ENCODE data around the gene HS6ST2. TPM values are rescaled to one million over a fixed set of nuclear protein-coding genes. Genes with fewer than 3 reads are reported as not detected.

HS6ST2 gene
- total RNA-seq, 1 donor from 2014 or later = 1.2 TPM

DNA sequence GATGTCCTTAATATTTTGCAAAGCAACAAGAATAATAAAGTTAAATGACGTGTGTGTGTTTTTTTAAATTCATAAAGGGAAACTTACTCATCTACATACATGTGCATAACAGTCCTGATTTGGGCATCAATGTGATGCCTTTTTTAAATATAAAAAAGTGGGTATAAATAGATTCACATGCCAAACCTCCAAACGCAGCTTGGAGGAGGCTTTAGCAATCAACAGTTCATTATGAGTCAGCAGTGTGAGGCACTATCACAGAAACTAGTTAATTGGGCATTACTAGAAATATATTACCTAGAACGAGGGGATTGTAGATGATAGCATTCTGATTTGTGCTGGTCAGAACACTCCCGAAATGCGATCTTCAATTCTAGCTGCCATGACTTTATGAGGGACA, 115.1 kb downstream of the HS6ST2 start:
- no peak for DNase-seq (ENCODE audit: low spot score)

DNA sequence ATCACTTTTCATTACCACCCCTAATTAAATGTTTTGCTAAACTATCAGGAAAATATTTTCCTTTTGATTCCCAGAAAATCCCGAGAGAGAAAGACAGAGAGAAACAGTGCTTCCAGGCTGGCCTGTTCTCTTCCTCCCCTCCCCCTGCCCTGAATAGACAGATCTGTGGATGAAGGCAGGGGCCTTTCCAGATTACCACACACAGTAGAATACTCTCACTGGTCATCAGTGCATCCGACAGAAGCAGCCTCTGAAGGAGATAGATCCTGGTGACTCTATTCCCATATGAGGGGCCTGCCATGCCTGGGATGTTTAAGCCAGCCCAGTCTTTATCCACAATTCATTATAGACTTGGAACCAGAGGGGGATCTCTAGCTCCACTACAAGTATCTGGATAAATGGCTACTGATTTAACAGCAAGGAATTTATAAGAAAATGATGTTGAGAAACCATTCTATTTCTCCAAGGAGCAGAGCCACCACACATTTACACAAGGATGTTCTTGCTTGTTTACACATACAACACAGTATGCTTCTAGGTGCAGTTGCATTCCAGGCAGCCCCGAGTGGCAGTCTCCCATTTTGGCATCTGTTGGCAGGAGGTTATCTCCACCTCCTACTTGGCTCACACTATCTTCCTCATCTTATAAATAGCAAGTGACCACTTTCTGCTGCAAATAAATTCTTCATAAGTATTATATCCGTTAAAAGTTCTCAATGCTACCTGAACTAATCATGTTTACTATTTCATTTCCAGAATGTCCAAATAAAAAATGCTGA, 115.8 kb downstream of the HS6ST2 start:
- DNase-seq (ENCODE audit: low spot score) = no peak

GRCh38 chrX:132837967-132838366, 120.5 kb downstream of the HS6ST2 start:
- no peak for DNase-seq (ENCODE audit: low spot score)

DNA sequence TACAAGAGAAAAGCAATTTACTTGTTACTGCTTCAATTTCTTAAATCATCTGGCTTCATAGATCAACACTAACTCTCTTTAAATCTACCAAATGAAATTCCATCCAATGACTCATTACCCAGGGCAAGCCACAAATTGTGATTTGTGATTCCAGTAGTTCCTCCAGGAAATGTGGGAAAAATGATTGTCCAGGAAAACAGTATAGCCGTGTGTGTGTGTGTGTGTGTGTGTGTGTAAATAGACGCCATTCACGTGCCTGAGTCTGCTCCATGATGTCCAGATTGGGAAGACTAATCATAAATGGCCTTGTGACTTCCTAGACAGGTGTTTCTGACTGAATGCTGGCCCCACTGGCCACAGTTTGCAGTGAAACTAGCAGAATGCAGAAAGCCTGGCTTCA, 121.3 kb downstream of the HS6ST2 start:
- no peak for DNase-seq (ENCODE audit: low spot score)

GRCh38 chrX:132836471-132836870, 122.0 kb downstream of the HS6ST2 start:
- DNase-seq (ENCODE audit: low spot score) = no peak

DNA sequence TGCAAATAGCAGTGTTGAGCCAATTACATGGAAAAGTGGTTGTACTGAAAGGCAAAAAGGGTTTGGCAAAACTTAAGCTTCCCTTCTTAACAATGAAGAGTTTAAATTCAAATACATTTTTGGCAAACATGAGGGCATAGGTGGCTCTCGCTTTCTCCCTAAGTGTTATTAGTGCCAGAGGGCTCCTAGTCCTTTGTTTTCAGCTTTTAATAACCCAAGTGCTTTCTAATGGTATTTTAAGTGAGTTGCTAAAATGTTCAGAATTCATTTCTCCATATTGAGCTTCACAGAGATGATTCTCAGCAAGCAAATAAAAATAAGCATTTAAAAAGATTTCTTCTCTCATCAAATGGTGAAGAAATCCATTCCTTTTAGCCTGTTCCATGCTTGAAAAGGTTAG, 123.7 kb downstream of the HS6ST2 start:
- DNase-seq (ENCODE audit: low spot score) = no peak

DNA sequence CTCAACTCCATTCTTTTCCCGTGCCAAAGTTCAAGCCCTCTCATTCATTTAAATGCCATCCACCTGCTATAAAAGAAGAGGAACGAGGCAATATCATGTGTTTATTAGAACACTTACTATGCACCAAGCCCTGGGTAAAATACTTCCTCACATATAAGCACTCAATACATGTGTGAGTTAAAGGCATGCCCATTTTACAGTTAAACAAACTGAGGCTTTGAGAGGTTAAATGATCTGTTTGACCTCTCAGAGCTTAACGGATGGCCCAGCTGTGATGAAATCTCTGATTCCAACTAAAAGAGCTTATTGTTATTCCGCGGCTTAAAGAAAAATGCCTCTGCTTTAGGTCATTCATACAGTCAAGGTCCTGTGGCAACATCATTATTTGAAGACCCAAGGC, 124.3 kb downstream of the HS6ST2 start:
- no peak for DNase-seq (ENCODE audit: low spot score)

- no peak for DNase-seq (ENCODE audit: low spot score)
Observed at GRCh38 chrX:132833373-132833772, 125.1 kb downstream of the HS6ST2 start.

- DNase-seq (ENCODE audit: low spot score) = no peak
Observed at GRCh38 chrX:132831336-132831973, 127.0 kb downstream of the HS6ST2 start.

- no peak for DNase-seq (ENCODE audit: low spot score)
Observed at GRCh38 chrX:132822634-132823012, 135.8 kb downstream of the HS6ST2 start.

GRCh38 chrX:132821974-132822633, 136.3 kb downstream of the HS6ST2 start:
- no peak for DNase-seq (ENCODE audit: low spot score)

DNA sequence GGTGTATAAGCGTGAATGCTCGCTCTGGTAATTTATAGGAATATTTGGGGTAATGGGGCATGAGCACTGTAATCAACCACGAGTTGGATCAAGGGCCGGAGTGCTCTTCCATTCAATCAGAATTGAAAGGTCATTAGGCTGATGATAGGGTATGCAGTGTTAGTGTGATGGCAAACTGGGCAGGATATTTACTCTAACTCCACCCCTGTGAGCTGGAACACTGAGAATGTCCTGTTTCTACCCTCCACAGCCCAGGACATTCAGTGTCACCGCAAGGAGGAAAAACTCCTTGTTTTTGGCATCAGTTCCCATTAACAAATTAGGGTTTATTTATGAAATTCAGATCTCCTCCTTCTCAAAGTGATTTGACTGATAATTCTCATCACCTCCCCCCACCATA, 137.8 kb downstream of the HS6ST2 start:
- no peak for DNase-seq (ENCODE audit: low spot score)

DNA sequence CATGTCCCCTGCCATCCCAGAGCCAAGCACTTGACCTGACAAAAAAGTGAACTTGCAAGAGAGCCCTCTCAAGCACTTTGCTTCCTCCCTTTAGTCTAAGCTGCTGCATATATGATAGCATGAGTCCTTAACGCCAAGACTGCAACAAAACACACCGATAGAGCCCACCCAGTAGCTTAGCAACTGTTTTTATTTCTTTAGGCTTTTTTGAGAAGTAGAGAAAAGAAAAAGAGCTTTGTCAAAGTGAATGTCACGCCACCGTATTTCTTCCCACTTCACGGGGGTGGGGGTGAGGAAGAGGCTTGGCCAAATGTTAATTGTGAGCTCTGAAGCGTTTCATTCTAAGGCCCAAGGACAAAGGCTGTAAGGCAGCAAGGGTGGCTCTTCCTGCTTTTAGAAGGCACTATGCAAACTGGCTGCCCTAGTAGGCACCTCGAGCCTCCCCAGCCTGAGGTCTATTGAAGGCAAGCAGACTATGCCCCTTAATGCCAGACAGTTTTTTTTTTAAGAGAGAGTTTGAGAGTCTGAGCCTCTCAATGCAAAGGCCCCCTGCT, 138.6 kb downstream of the HS6ST2 start:
- DNase-seq (ENCODE audit: low spot score) = no peak

DNA sequence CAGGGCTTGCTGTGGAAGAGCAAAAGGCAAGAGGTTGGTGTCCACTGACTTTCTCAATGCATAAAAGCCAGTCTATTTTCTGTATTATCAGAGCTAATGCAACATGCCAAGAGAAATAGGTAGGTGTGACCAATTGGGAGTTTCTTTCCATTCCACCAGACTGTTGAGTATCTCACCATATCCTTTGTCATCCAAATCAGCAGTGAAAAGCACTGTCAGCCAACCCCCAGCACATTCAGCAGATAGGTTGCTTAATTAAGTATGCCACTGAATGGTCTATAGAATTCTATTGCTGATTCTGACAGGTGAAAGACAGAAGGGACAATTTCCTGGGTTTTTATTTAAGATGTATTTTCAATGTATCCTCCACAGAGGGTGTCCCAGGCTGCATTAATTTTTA, 139.8 kb downstream of the HS6ST2 start:
- DNase-seq (ENCODE audit: low spot score) = no peak

DNA sequence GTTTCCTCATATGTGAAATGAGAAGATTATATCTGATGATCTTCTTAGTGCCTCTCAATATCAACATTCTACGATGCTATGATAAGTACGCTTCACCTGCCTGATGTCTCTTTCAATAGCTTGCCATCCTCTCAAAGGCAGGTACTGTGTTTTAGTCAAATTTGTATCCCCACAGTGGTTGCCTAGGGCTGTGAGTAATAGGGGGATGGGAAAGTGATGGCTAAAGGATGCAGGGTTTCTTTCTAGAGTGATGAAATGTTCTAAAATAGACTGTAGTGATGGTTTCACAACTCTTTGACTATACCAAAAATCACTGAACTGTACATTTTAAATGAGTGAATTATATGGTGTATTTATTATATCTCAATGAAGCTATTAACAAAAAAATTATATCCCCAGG, 142.8 kb downstream of the HS6ST2 start:
- DNase-seq (ENCODE audit: low spot score) = no peak

DNA sequence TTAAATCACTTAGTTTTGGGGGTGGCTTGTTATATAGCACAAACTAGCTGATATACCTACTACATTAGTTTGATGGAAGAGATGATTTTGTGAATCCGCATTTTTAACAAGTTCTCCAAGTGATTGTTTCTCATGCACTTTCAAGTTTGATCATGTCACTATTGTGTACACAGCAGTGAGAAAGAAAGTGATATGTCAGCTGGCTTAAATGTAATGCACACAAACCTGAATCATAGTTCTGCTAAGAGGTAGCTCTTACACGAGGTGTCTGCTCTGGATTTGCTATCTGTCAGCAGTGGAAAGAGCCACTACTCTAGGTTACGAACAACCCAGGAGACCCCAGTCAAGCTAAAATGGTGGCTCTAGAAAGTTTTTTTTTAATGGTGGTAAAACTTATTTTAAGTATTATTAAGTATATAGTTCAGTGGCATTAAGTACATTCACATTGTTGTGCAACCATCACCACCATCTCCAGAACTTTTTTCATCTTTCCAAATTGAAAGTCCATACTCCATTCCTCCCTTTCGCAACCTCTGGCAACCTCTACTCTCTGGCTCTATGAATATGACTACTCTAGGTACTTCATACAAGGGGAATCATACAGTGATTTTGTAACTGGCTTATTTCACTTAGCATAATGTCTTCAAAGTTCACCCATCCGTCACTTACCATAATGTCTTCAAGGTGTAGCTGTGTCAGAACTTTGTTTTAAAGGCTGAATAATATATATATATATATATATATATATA, 147.3 kb downstream of the HS6ST2 start:
- DNase-seq (ENCODE audit: low spot score) = no peak

GRCh38 chrX:132810488-132810887, 147.9 kb downstream of the HS6ST2 start:
- DNase-seq (ENCODE audit: low spot score) = no peak

DNA sequence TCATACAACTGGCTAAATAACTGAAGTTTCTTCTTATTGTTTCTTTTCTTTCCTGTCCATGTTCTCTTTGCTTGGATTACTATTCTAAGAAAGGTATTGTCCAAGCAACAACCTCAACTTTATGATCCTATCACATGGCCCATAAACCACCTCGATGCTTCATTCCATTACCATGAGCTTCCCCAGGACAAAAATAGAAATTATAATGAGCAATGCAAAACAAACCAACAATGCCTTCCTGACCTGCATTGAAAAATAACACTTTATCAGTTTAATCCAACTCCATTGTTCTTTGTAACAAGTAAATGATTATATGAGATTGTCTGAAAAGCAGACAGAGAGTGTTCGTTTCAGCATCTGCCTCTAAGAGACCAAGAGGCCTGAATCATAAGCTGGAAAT, 148.8 kb downstream of the HS6ST2 start:
- no peak for DNase-seq (ENCODE audit: low spot score)

DNA sequence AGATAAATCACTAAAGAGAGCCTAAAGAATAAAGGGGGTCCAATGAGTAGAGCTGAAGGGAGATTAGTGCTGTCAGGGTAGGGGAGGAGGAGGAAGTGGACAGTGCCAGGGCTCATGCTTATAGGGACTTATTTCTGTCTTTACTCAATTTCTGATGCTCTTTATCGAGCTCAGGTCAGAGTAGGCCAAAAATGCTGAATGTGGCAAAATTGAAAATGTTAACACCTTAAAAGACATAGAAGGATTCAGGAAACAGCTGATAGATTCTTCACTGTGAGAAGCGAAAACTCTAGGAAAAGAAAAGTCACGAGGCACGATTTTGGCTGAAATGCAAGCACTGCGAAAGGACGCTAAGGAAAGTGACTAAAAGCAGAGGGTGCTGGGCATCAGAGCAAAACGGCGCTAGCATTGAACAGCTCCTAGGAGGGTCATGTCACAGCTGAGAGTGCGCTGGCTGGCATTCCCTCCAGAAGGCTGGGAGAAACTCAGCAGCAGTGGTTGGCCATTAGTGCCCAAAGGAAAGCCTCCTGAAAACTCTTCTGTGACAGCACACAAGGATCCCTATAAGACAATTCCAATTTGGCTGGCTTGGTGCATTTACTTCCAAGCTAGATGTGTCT, 150.9 kb downstream of the HS6ST2 start:
- no peak for DNase-seq (ENCODE audit: low spot score)

DNA sequence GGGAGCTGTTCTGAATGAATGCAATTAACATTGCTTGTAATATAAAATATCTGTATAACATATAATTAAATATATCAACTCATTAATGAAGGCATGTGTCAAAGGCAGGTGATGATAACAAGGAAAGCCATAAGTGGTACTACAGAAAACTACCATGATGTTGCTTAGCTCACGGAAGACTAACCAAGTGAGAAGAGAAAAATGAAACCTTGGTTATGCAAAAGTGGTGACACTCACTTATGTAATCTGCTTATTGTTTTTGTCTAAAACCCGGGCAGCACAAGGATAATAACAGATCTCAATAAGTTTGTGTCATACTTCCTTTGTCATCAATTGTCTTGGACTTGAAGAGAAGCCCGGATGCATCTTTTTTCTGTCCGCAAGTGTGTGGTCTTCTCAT, 156.4 kb downstream of the HS6ST2 start:
- DNase-seq (ENCODE audit: low spot score) = no peak

GRCh38 chrX:132795181-132795580, 163.2 kb downstream of the HS6ST2 start:
- no peak for DNase-seq (ENCODE audit: low spot score)

- DNase-seq (ENCODE audit: low spot score) = no peak
Observed at GRCh38 chrX:132791714-132792113, 166.7 kb downstream of the HS6ST2 start.
